GM12891 (cell line): ENCODE results near the gene PARD6B.

Source experiments
- POLR2A ChIP-seq: IDR thresholded peaks from 2 replicates; pipeline ENCODE4 v1.6.1; 2011; ENCODE audit warnings: low read depth, low read length, control low read depth
- POLR2AphosphoS5 ChIP-seq: IDR thresholded peaks from 2 replicates; pipeline ENCODE4 v1.6.1; 2011; ENCODE audit warnings: low read depth, low read length, control low read depth
- TAF1 ChIP-seq: IDR thresholded peaks from 2 replicates; pipeline ENCODE4 v1.6.1; 2011; ENCODE audit warnings: low read depth, low read length, control low read depth

DNA sequence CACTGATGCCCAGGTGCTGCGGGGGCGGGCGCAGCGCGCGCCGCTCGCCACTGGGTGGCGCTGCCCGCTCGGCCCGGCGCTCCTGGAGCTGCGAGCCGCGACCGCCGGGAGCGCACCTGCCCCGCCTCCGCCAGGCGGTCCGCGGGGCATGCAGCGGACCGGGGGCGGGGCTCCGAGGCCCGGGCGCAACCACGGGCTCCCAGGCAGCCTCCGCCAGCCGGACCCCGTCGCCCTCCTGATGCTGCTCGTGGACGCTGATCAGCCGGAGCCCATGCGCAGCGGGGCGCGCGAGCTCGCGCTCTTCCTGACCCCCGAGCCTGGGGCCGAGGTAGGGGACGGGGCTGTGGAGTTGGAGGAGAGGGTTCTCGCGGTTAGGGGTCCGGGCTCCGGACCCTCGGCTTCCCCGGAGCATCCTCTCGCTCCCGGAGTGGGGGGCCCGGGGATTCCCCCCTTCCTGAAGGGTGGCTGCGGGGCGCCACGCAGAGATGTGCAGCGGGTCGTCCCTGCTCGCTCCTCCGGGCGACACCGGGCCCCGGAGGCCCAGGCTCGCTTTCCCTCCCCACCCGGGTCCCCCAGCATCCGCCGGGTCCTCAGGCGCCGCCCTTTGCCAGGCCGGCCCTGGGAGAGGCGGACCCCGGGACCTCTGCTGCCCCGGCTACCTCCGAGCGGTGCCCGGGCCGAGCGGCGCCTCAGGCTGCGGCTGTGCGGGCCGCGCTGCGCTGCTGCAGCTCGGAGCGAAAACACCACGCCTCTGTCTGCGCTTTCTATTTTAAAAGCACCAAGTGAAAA, 63.7 kb downstream of the PARD6B start, which contains the start of gene BCAS4:
- TF ChIP-seq POLR2A, result no peak
- no peak; the same call in 1 of the 2 replicates for TF ChIP-seq POLR2AphosphoS5
- no peak for TF ChIP-seq TAF1
